Posterior cingulate gyrus (tissue), 11 donors: ENCODE data around the gene CADM4.

Experiments used
- DNase-seq, 10 donors: peaks; one replicate each; pipeline versions ENCODE4 v3.0.0 to v3.0.0-alpha.2; 2020 to 2021; ENCODE audit warnings: mixed read lengths in 3 of 10
- intact Hi-C: fragments of 100-400 bp; cut with DNase I; formaldehyde crosslinking; loops from one replicate; pipeline ENCODE4 v1.15.1; 2023

CADM4 gene

DNA sequence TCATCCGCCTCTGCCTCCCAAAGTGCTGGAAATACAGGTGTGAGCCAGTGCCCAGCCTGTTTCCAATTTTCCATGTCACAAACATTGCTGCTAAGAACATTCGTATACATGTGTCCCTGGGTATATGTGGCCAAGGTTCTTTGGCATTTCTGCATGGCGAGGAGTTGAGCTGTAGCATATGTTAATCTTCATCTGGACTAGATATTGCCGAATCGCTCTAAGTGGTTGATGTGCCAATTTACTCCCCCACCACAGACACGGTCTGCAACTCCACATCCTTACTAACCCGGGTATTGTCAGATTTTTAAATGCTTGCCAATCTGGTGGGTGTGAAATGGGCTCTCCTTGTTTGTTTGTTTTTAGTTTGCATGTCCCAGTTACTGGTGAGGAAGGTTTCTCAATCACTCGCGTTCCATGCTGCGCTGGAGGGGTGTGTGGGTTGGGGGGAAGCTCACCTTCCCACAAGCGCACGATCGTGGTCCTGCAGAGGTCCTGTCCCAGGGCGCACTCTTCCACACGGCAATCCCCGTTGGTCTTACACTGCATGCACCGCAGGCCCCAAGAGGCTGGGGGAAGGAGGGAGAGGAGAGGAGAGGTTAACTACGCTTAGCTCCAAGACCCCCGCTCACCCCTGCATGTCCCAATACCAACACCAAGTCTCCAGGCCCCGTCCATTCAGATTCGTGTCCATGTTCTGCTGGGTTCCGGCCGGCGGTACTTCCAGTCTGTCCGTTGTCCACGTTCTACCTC is 27.7 kb upstream of the CADM4 start:
- DNase-seq, result peak in 1 of 10 donors; percentile 62
- intact Hi-C loops, result loop anchor here (10.0 kb wide), 1 partner anchor 88 kb away; the partner anchor contains the start of gene SMG9

- DNase-seq, result peak in 1 of 10 donors; percentile 0
- intact Hi-C loops, result loop anchor here (10.0 kb wide), 1 partner anchor 91 kb away; the partner anchor contains the start of gene SMG9
Observed at GRCh38 chr19:43664018-43664417, 24.4 kb upstream of the CADM4 start.

GRCh38 chr19:43662487-43662886 is 22.8 kb upstream of the CADM4 start:
- intact Hi-C loops, result loop anchor here (10.0 kb wide), 1 partner anchor 92 kb away; the partner anchor contains the start of gene SMG9
- DNase-seq, result peak in 1 of 10 donors; percentile 46

- peak in 1 of 10 donors; percentile 39 for DNase-seq
- intact Hi-C loops, result loop anchor here (10.0 kb wide), 1 partner anchor 94 kb away; the partner anchor contains the start of gene SMG9
Observed at GRCh38 chr19:43660971-43661360, 21.3 kb upstream of the CADM4 start.

DNA sequence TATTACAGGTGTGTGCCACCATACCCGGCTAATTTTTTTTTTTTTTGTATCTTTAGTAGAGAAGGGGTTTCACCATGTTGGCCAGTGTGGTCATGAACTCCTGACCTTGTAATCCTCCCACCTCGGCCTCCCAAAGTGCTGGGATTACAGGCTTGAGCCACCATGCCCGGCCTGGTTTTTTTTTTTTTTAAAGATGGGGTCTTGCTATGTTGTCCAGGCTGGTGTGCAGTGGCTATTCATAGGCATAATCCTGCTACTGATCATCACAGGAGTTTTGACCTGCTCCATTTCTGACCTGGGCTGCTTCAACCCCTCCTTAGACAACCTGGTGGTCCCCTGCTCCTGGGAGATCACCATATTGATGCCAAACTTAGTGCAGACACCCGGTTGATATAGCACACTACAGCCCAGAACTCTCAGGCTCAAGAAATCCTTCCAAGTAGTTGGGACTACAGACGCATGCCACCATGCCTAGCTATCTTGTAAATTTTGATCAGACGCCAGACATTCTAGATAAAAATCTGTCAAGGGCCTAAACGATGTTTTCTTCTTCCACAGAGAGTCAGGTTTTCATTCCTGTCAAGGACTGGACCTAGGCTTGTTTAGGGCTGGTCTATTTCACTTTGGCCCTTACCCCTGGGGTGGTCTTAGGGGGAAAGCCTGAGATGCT is 20.8 kb upstream of the CADM4 start:
- DNase-seq, result peak in 1 of 10 donors; percentile 5
- intact Hi-C loops, result loop anchor here (10.0 kb wide), 1 partner anchor 94 kb away; the partner anchor contains the start of gene SMG9

DNA sequence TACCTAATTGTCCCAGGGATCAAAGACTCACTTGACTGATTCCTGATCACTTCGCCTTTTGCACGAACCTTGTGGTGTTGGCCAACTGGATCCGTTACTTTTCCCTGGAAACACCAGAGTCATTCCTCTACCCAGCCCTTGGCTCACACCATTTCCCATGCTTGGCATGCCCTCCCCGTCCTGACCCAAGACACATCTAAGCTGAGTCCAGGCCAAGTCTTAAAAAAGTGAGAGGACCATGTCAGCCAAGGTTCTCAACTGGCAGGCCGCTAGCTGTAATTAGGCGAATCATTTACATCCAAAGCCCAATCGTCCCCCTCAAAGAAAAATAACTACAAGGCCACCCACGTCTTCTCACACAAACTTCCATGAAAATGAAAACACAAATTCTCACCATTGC is 18.8 kb upstream of the CADM4 start:
- DNase-seq, result no peak
- intact Hi-C loops, result no loop called here

GRCh38 chr19:43658001-43658400 is 18.4 kb upstream of the CADM4 start:
- DNase-seq, result peak in 1 of 10 donors; percentile 5
- intact Hi-C loops, result no loop called here

DNA sequence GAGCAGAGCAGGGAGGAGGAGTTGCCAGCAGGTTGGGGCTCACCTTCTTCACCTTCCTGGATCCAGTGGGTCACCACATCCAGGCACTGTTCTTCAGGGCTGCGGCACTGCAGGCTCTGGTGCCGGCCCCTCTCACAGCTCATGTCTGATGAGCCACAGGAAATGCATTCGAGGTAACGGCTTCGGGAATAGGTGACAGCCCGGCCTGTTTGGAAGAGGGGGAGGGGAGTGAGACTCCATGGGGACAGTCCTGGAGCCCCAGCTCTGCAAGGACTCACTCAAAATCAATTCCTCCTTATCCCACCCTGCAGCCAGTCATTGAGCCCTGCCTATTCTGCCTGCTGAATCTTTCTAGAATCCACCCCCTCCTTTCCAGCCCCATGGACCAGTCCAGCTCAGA is 16.8 kb upstream of the CADM4 start:
- peak in 1 of 10 donors; percentile 21 for DNase-seq
- intact Hi-C loops, result no loop called here

GRCh38 chr19:43652546-43652874 is 12.9 kb upstream of the CADM4 start:
- DNase-seq, result no peak
- intact Hi-C loops, result loop anchor here (2.0 to 5.0 kb wide), 3 partner anchors 35 to 98 kb away; partner anchors contain the start of gene ZNF428

GRCh38 chr19:43651758-43652545 is 12.3 kb upstream of the CADM4 start:
- DNase-seq, result peak; percentile 47 to 94 (median 72)
- intact Hi-C loops, result loop anchor here (2.0 to 5.0 kb wide), 3 partner anchors 35 to 97 kb away; partner anchors contain the start of gene ZNF428

- peak in 2 of 10 donors; percentile 24 to 41 for DNase-seq
- intact Hi-C loops, result loop anchor here (5.0 kb wide), 1 partner anchor 33 kb away; the partner anchor contains the start of gene ZNF428
Observed at GRCh38 chr19:43650276-43650675, 10.6 kb upstream of the CADM4 start.

- DNase-seq, result no peak
- intact Hi-C loops, result no loop called here
Observed at GRCh38 chr19:43649514-43649913, 9.9 kb upstream of the CADM4 start.

DNA sequence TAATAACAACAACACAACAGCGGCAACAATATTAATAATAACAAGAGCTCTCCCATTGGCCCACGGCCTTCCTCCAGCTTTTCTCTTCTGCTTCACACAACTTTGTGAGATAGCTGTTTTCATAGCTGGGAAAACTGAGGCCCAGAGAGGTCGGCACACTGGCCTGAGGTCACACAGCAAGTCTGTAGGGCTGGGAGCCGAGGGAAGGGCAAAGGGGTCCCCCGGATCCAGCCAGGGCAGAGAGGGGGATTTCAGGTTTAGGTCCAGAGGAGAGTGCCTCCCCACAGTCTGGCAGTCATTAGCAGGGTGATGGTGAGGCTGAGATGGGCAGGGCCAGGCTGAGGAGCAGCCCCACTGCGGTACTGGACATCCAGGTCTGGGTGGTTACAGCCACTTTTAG is 9.0 kb upstream of the CADM4 start:
- peak in 2 of 10 donors; percentile 52 to 63 for DNase-seq
- intact Hi-C loops, result no loop called here

DNA sequence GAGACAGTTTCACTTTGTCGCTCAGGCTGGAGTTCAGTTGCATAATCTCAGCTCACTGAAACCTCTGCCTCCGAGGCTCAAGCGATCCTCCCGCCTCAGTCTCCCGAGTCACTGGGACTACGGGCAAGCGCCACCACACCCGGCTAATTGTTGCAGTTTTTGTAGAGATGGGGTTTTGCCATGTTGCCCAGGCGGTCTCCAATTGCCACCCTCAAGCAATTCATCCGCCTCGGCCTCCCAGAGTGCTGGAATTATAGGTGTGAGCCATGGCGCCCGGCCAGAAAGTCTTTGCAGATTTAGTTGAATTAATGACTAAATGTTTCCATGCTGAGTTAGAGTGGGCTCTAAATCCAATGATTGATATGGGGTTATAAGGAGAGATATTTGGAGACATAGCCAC is 4.5 kb upstream of the CADM4 start:
- intact Hi-C loops, result no loop called here
- peak in 2 of 10 donors; percentile 70 to 71 for DNase-seq

DNA sequence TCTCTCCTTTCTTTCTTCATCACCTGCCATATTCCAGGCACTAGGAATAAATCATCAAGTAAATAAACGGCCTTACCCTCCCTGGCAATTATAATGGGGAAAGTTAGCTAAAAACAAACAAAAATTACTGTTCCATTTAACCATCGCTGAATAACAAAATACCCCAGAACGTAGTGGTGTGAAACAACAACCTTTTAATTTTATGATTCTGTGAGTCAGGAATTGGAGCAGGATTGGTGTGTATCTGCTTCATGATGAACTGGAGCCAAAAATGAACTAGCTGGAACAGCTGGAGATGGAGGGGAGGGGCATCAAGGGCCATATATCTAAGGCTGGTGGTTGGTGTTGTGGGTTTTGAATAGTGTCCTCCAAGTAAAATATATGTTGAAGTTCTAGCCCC is 3.7 kb upstream of the CADM4 start:
- intact Hi-C loops, result no loop called here
- DNase-seq, result no peak

DNA sequence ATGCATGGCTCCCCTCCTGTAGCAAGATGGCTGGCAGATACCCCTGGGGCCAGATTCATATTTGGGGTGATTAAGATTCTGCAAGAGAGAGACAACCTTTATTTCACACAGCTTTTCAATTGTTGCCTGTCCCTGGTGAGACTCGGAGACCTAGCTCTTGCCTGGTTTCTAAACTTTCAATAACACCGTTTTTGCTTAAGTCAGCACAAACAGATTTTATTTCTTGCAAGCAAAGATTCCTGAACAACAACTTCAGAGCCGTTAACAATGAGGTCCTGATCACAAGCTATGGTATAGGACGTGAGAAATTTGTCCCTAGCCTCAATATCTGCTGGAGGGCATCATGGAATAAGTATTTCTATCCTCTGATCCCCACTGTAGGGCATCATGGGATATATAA is 2.9 kb upstream of the CADM4 start:
- intact Hi-C loops, result no loop called here
- DNase-seq, result peak in 1 of 10 donors; percentile 1

DNA sequence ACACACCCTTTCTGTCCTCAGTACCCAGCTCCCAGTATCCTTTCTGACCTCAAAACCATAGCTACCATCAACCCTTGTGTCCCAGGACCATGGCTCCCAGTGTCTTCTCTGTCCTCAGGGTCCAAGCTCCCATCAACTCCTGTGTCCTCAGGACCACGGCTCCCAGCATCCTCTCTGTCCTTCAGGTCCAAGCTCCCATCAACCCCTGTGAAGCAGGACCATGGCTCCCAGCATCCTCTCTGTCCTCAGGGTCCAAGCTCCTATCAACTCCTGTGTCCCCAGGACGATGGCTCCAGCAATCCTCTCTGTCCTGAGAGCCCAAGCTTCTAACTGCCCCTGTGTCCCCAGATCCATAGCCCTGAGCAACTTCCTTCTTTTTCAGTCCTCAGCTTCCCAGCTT is 1.7 kb upstream of the CADM4 start:
- intact Hi-C loops, result no loop called here

GRCh38 chr19:43640424-43640757 is 741 bp upstream of the CADM4 start:
- no peak for DNase-seq

More for the DNA sequence above, 1.7 kb upstream of the CADM4 start:
- peak in 2 of 10 donors; percentile 32 to 44 for DNase-seq

DNA sequence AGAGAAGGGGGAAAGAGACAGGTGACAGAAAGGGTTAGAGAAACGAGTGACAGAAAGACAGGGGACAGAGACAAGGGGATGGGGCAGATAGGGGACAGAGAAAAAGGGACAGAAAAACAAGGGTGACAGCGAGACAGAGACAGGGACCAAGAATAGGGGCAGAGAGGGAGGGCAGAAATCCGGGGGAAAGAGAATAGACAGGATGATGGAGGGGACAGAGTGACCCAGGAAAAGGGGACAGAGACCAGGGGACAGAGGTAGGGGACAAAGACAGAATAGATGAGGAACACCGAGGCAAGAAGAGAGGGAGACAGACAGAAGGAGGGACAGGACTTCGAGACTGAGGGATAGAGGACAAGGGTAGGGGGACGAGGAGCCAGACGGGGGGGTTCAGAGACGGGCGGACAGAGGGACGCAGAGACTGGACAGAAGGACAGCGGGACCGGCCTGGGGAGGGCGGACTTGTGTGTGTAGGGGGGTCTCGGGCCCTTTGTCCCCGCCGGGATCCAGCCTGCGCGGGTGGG is 593 bp downstream of the CADM4 start:
- DNase-seq, result peak in 1 of 10 donors; percentile 83
- intact Hi-C loops, result no loop called here

More at GRCh38 chr19:43640424-43640757, 741 bp upstream of the CADM4 start:
- intact Hi-C loops, result no loop called here
